GM12878 (cell line): ENCODE results near the gene ASCC1. TPM values are rescaled to one million over a fixed set of nuclear protein-coding genes. Genes with fewer than 3 reads are reported as not detected.

Experiments
- ATAC-seq: fragments of 200-7000 bp; cut with Tn5 transposase; 3 replicates; pipeline ENCODE4 v1.9.1; 2020; ENCODE audit warnings: mild to moderate bottlenecking, moderate library complexity
- BruUV-seq: library from RNA; stranded (reverse); fragments of 400-500 nt; replicated peaks from 2 replicates; lab custom pipeline; 2021; lab: Mats Ljungman, UMichigan
- CTCF ChIA-PET: fragments of 300-600 bp; sonication (Branson Sonifier 250); formaldehyde crosslinking; extraction: SDS; loops from one replicate; lab custom pipeline; 2021; ENCODE audit warnings: inconsistent platforms; lab: Yijun Ruan, JAX
- POLR2A ChIA-PET: fragments of 350-600 bp; formaldehyde crosslinking; extraction: SDS; loops from one replicate; lab custom pipeline; 2021; ENCODE audit warnings: inconsistent platforms; lab: Charles Lee
- RAD21 ChIA-PET: fragments of 300-600 bp; sonication (Branson Sonifier 250); formaldehyde crosslinking; loops from one replicate; lab custom pipeline; 2023; ENCODE audit warnings: antibody characterized with exemption; ENCODE audit not compliant: unreplicated experiment; lab: Charles Lee
- SMC1A ChIA-PET: fragments of 300-600 bp; sonication (Branson Sonifier 250); formaldehyde crosslinking; loops from one replicate; lab custom pipeline; 2023; ENCODE audit not compliant: unreplicated experiment, uncharacterized antibody; lab: Charles Lee
- DNase-seq: peaks from one replicate; pipeline ENCODE4 v3.0.0-alpha.2; 2011; ENCODE audit warnings: low read depth, low spot score
- FAIRE-seq: peaks from 3 replicates; lab custom pipeline; 2011; peaks lifted over from hg19 to GRCh38; lab: Jason Lieb, UNC
- H2AFZ ChIP-seq: 2 replicates; pipeline ENCODE4 v1.6.0; 2011; ENCODE audit warnings: low read depth, low read length, control low read depth; ENCODE audit not compliant: control insufficient read depth
- H3K27ac ChIP-seq: 2 replicates; pipeline ENCODE4 v1.5.1; 2011; ENCODE audit warnings: control low read depth; ENCODE audit not compliant: control insufficient read depth, insufficient read depth
- H3K27me3 ChIP-seq, 2 experiments: replicated peaks in 1 of 2; 2 replicates each; pipeline versions ENCODE4 v1.6.0 to v1.6.1; 2011; ENCODE audit warnings: low read length in 1 of 2; ENCODE audit not compliant: control insufficient read depth in 2 of 2, insufficient read depth in 2 of 2
- H3K36me3 ChIP-seq, 2 experiments: 2 replicates each; pipeline ENCODE4 v1.5.1; 2011; ENCODE audit warnings: low read length in 1 of 2; ENCODE audit not compliant: control insufficient read depth in 2 of 2, insufficient read depth in 2 of 2
- H3K4me1 ChIP-seq: 2 replicates; pipeline ENCODE4 v1.6.1; 2011; ENCODE audit warnings: mild to moderate bottlenecking, low read length, moderate library complexity, mixed read lengths; ENCODE audit not compliant: control insufficient read depth, insufficient read depth
- H3K4me2 ChIP-seq: 2 replicates; pipeline ENCODE4 v1.6.0; 2011; ENCODE audit warnings: control low read depth; ENCODE audit not compliant: control insufficient read depth, insufficient read depth
- H3K4me3 ChIP-seq: fragments of 200-600 bp; sonication (generic); 2 replicates; pipeline ENCODE4 v1.5.1; 2016
- H3K79me2 ChIP-seq: 2 replicates; pipeline ENCODE4 v1.6.0; 2011; ENCODE audit warnings: low read length; ENCODE audit not compliant: control insufficient read depth, insufficient read depth
- H3K9ac ChIP-seq: 2 replicates; pipeline ENCODE4 v1.8.0; 2011; ENCODE audit warnings: low read length, control low read depth, mixed read lengths; ENCODE audit not compliant: control insufficient read depth, insufficient read depth
- H3K9me3 ChIP-seq: replicated peaks from 3 replicates; pipeline ENCODE4 v1.5.1; 2011; ENCODE audit warnings: mild to moderate bottlenecking, low read length; ENCODE audit not compliant: control insufficient read depth, insufficient read depth
- H4K20me1 ChIP-seq: 2 replicates; pipeline ENCODE4 v1.6.0; 2011; ENCODE audit not compliant: control insufficient read depth, insufficient read depth
- ESRRA ChIP-seq: IDR thresholded peaks from 2 replicates; pipeline ENCODE4 v1.6.1; 2012; ENCODE audit warnings: mild to moderate bottlenecking, low read length, improper control_type of control experiment
- GATAD2B ChIP-seq: fragments of 450-650 bp; conservative IDR thresholded peaks from 2 replicates; pipeline ENCODE4 v1.6.1; 2017; ENCODE audit warnings: low read depth, mild to moderate bottlenecking, moderate library complexity
- HSF1 ChIP-seq: fragments of 150-350 bp; IDR thresholded peaks from 2 replicates; pipeline ENCODE4 v1.6.1; 2014; ENCODE audit warnings: mild to moderate bottlenecking, low read depth, low read length
- IKZF1 ChIP-seq: fragments of 450-650 bp; conservative IDR thresholded peaks from 2 replicates; pipeline ENCODE4 v1.6.1; 2017; ENCODE audit warnings: antibody characterized with exemption, mild to moderate bottlenecking
- MYC ChIP-seq: IDR thresholded peaks from 2 replicates; pipeline ENCODE4 v1.6.1; 2011; ENCODE audit warnings: mild to moderate bottlenecking, low read length, moderate library complexity, inconsistent platforms; ENCODE audit not compliant: insufficient read depth, insufficient replicate concordance, insufficient read length, severe bottlenecking
- NR2C2 ChIP-seq: IDR thresholded peaks from 2 replicates; pipeline ENCODE4 v1.6.1; 2011; ENCODE audit warnings: borderline replicate concordance, low read depth; ENCODE audit not compliant: control insufficient read depth, insufficient read length
- POU2F2 ChIP-seq: IDR thresholded peaks from 3 replicates; pipeline ENCODE4 v1.6.1; 2011; ENCODE audit warnings: low read depth, mild to moderate bottlenecking, low read length, borderline replicate concordance
- RB1 ChIP-seq: fragments of 450-650 bp; formaldehyde crosslinking; IDR thresholded peaks from 2 replicates; pipeline ENCODE4 v1.6.1; 2017; ENCODE audit warnings: mild to moderate bottlenecking, borderline replicate concordance
- SUZ12 ChIP-seq: fragments of 200-600 bp; sonication (generic); IDR thresholded peaks from one replicate; pipeline ENCODE4 v1.6.1; 2018; ENCODE audit warnings: antibody characterized with exemption, mild to moderate bottlenecking; ENCODE audit not compliant: unreplicated experiment
- USF1 ChIP-seq: IDR thresholded peaks from 2 replicates; pipeline ENCODE4 v1.6.1; 2011; ENCODE audit warnings: borderline replicate concordance, low read depth, mild to moderate bottlenecking, moderate library complexity, mixed read lengths, low read length; ENCODE audit not compliant: insufficient read depth; ENCODE audit errors: extremely low read length
- USF2 ChIP-seq: IDR thresholded peaks from 2 replicates; pipeline ENCODE4 v1.6.1; 2011; ENCODE audit warnings: low read depth, low read length, improper control_type of control experiment, borderline replicate concordance
- ZBED1 ChIP-seq: IDR thresholded peaks from 2 replicates; pipeline ENCODE4 v1.6.1; 2016; ENCODE audit warnings: borderline replicate concordance
- ZBTB11 ChIP-seq: fragments of 450-650 bp; formaldehyde crosslinking; IDR thresholded peaks from 2 replicates; pipeline ENCODE4 v1.5.0; 2022; ENCODE audit warnings: mild to moderate bottlenecking, missing genetic modification characterization
- ZNF24 ChIP-seq: fragments of 450-650 bp; IDR thresholded peaks from 2 replicates; pipeline ENCODE4 v1.6.1; 2017; ENCODE audit warnings: antibody characterized with exemption, mild to moderate bottlenecking
- WGBS: methylation state at CpG from one replicate; pipeline ENCODE4 v1.1.6; 2016; ENCODE audit warnings: low lambda C conversion rate; ENCODE audit not compliant: insufficient replicate concordance, insufficient coverage; ENCODE audit errors: missing lambda C conversion rate; 5-methylcytosine and 5-hydroxymethylcytosine counted together
- in situ Hi-C: fragments of 300-500 bp; cut with MboI; formaldehyde crosslinking; loops from 9 replicates; pipeline ENCODE4 v1.14.3; 2018; ENCODE audit warnings: mixed read lengths
- intact Hi-C: fragments of 100-400 bp; cut with micrococcal nuclease; formaldehyde crosslinking; loops from one replicate; pipeline ENCODE4 v1.14.2; 2022; ENCODE audit not compliant: unreplicated experiment
- polyA plus RNA-seq, 11 experiments: library from polyadenylated mRNA; depleted of rRNA in 4 of 11; unstranded in 6 of 11; stranded (reverse) in 5 of 11; fragments of >200 nt; fragmentation: Nextera tagmentation in 4 of 11; fragmentation: Illumina TruSeq in 1 of 11; extraction: Ambion mirVana in 4 of 11; extraction: Trizol in 1 of 11; gene quantifications; 1 replicate in 1 of 11; 2 replicates in 10 of 11; pipeline versions ENCODE4 v1.2.1 to v1.2.3, GENCODE V29; 2011 to 2016; ENCODE audit warnings: inconsistent platforms in 2 of 11, missing spikeins in 2 of 11, low read depth in 1 of 11
- total RNA-seq, 4 experiments: library from RNA; depleted of rRNA in 3 of 4; stranded (reverse); fragments of >200 nt in 3 of 4; fragmentation: Illumina TruSeq in 1 of 4; extraction: Trizol in 1 of 4; gene quantifications; 2 replicates each; pipeline versions ENCODE4 v1.2.1 to v1.2.3, GENCODE V29; 2013 to 2021

Gene ASCC1
- total and polyA plus RNA-seq, 10 of the 15 experiments (the other 5 are each of a cell fraction or from before 2014, with no cell fraction given): 23.3 to 80.6 (median 42.8) TPM

- H3K79me2 ChIP-seq: no peaks in the 10 kb centered on the region
- H2AFZ ChIP-seq: no peak overlapping the region
- no peaks in the 10 kb centered on the region for H3K9me3 ChIP-seq
- ChIA-PET RAD21 (interaction anchor here (1.1 to 2.9 kb wide), 2 partner anchors 18 to 265 kb away, joined by 3 to 13 read pairs; no protein-coding TSS in a partner anchor), SMC1A (interaction anchor here (0.6 to 1.0 kb wide), 2 partner anchors 17 to 19 kb away, joined by 3 read pairs; no protein-coding TSS in a partner anchor), CTCF (interaction anchor here (0.5 to 7.0 kb wide), 4 partner anchors 8 to 270 kb away, joined by 3 to 65 read pairs (median 5); no protein-coding TSS in a partner anchor), POLR2A (no interaction called here)
- FAIRE-seq (no peak), ATAC-seq (peak; percentile 22; the same call in 1 of the 3 replicates), DNase-seq (no peak)
- H3K27me3 ChIP-seq: no peaks in the 10 kb centered on the region
- H3K4me2 ChIP-seq: no peak overlapping the region
- no peak overlapping the region for H3K9ac ChIP-seq
- H3K27ac ChIP-seq: no peak overlapping the region
- H3K4me1 ChIP-seq: no peaks in the 10 kb centered on the region
- WGBS: 41% methylated on average over 13 of the region's 13 CpGs
- no TSS peak for BruUV-seq
- intact Hi-C loops: no loop called here
- no peak overlapping the region for H3K4me3 ChIP-seq
- TF ChIP-seq RB1 (no peak), USF2 (no peak), ESRRA (no peak), MYC (no peak), POU2F2 (no peak), NR2C2 (no peak), USF1 (no peak), ZBTB11 (CRISPR knock-in tag) (no peak), ZBED1 (no peak), SUZ12 (no peak), ZNF24 (no peak), IKZF1 (no peak), HSF1 (no peak), GATAD2B (no peak)
- no peaks in the 10 kb centered on the region for H4K20me1 ChIP-seq
- no peaks in the 10 kb centered on the region for H3K36me3 ChIP-seq
- in situ Hi-C loops: no loop called here
These were observed 148.5 kb downstream of the ASCC1 start for GRCh38 chr10:72067463-72068125.
